Neural crest cell (in vitro differentiated cells): ENCODE data around the gene SVIL. TPM values are rescaled to one million over a fixed set of nuclear protein-coding genes. Genes with fewer than 3 reads are reported as not detected.

Source experiments
- DNase-seq: peaks from one replicate; pipeline ENCODE4 v3.0.0; 2021; ENCODE audit warnings: low read depth, mixed read lengths, low spot score
- H3K27ac Mint-ChIP-seq: one replicate; pipeline ENCODE4 v1.8.0; 2021; ENCODE audit warnings: mild to moderate bottlenecking, mixed read lengths; ENCODE audit not compliant: unreplicated experiment
- H3K27me3 Mint-ChIP-seq: 2 replicates; pipeline ENCODE4 v1.8.0; 2021; ENCODE audit warnings: low read depth, mild to moderate bottlenecking, mixed read lengths
- H3K36me3 Mint-ChIP-seq: 2 replicates; pipeline ENCODE4 v1.8.0; 2021; ENCODE audit warnings: low read depth, mild to moderate bottlenecking, mixed read lengths
- H3K4me1 Mint-ChIP-seq: 2 replicates; pipeline ENCODE4 v1.8.0; 2021; ENCODE audit warnings: mixed read lengths
- H3K4me3 Mint-ChIP-seq: one replicate; pipeline ENCODE4 v1.8.0; 2021; ENCODE audit warnings: mild to moderate bottlenecking, mixed read lengths
- H3K9me3 Mint-ChIP-seq: 2 replicates; pipeline ENCODE4 v1.8.0; 2021; ENCODE audit warnings: mixed read lengths
- microRNA-seq: library from miRNA; unstranded; fragments of <30 nt; microRNA quantifications from one replicate; pipeline ENCODE4, GENCODE V29; 2020
- total RNA-seq: library from RNA; stranded (reverse); gene quantifications from 2 replicates; pipeline ENCODE4 v1.2.1, GENCODE V29; 2021
- TF ChIP-seq, protein P1 (sequence below): fragments of 200-600 bp; sonication (generic); conservative IDR thresholded peaks from 2 replicates; pipeline ENCODE4 v1.5.0; 2021; ENCODE audit warnings: antibody characterized with exemption, mild to moderate bottlenecking

SVIL gene
- total RNA-seq, 1 donor from 2014 or later = 57.5 TPM

DNA sequence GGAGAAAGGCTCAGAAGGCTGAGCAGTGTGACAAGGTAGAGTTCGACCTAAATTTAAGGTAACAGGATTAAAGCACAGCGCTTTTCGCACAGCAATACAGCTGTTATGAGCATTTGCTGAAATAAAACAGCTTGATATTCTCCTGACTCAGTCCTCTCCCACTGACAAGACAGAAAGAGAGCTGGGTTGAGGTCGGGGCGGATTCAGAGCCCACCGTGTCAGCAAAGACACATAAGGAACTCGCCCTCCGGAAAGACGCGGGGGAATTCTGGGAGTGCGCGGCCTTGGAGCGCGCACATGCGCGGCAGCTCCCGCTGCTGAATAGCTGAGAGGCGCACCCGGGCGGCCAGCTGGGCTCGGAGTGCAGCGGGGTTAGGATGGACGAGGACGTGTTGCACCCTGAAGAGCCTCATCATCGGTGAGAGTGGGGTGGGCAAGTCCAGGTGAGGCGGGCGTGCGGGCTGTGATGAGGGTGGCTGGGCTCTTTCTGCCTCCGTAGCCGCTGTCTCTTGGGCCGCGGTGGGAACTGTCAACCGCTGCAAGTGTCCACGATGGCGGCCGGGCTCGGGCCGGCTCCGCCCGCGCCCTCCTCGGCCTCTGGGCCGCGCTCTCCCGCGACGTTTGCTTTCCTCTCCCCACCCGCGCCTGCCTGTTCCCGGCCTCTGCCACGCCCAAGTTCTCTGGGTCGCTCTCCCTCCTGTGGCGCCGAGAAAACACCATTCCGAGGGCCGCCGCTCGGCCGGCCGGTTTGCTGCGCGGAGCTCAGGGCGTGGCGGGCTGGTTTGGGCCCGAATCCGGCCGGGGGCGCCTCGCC lies 225.3 kb downstream of the SVIL start:
- Mint-ChIP-seq H3K27ac (no peak overlapping the region), H3K4me1 (no peaks in the 10 kb centered on the region), H3K36me3 (peaks cover 15% of the 10 kb centered on the region), H3K4me3 (no peak overlapping the region), H3K27me3 (no peaks in the 10 kb centered on the region), H3K9me3 (peaks cover 17% of the 10 kb centered on the region)
- TF ChIP-seq, protein P1, sequence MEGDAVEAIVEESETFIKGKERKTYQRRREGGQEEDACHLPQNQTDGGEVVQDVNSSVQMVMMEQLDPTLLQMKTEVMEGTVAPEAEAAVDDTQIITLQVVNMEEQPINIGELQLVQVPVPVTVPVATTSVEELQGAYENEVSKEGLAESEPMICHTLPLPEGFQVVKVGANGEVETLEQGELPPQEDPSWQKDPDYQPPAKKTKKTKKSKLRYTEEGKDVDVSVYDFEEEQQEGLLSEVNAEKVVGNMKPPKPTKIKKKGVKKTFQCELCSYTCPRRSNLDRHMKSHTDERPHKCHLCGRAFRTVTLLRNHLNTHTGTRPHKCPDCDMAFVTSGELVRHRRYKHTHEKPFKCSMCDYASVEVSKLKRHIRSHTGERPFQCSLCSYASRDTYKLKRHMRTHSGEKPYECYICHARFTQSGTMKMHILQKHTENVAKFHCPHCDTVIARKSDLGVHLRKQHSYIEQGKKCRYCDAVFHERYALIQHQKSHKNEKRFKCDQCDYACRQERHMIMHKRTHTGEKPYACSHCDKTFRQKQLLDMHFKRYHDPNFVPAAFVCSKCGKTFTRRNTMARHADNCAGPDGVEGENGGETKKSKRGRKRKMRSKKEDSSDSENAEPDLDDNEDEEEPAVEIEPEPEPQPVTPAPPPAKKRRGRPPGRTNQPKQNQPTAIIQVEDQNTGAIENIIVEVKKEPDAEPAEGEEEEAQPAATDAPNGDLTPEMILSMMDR = no peak
- no peak for DNase-seq

GRCh38 chr10:29408847-29409240 lies 225.9 kb downstream of the SVIL start:
- TF ChIP-seq, protein P1 = no peak
- H3K4me3 Mint-ChIP-seq = no peak overlapping the region

More at GRCh38 chr10:29408847-29409240, 225.9 kb downstream of the SVIL start:
- no peaks in the 10 kb centered on the region for H3K27me3 Mint-ChIP-seq
- H3K9me3 Mint-ChIP-seq = peaks cover 18% of the 10 kb centered on the region
- no peak overlapping the region for H3K27ac Mint-ChIP-seq
- no peaks in the 10 kb centered on the region for H3K4me1 Mint-ChIP-seq
- no peak for DNase-seq
- H3K36me3 Mint-ChIP-seq = peaks cover 15% of the 10 kb centered on the region

Small RNA genes lying within 50 kb of the gene (microRNA-seq; reads per million reads assigned to microRNA genes)
- gene MIR604 (not detected), gene MIR938 (not detected)
